MV-4-11 (cell line): Measurements from ENCODE around the gene SORCS3.
"Not testable (repeated sequence)": the region's sequence is repeated elsewhere in the genome, so short reads cannot be mapped to it uniquely, and the experiment has no call there.

Experiments used
- DNase-seq: peaks from one replicate; lab custom pipeline; 2025; lab: John Stamatoyannopoulos, UW

The SORCS3 gene

GRCh38 chr10:104690101-104690500 is 49.0 kb downstream of the SORCS3 start:
- DNase-seq, result no peak

GRCh38 chr10:104690959-104691358 is 49.9 kb downstream of the SORCS3 start:
- no peak for DNase-seq

- DNase-seq, result no peak
These were observed 53.0 kb downstream of the SORCS3 start for GRCh38 chr10:104694074-104694473.

- not testable (repeated sequence) for DNase-seq
These were observed 62.2 kb downstream of the SORCS3 start for GRCh38 chr10:104703262-104703661.

- DNase-seq, result no peak
These were observed 65.8 kb downstream of the SORCS3 start for GRCh38 chr10:104706886-104707285.

GRCh38 chr10:104707602-104708459 is 66.7 kb downstream of the SORCS3 start:
- no peak for DNase-seq

GRCh38 chr10:104711302-104711721 is 70.2 kb downstream of the SORCS3 start:
- DNase-seq, result no peak

GRCh38 chr10:104730593-104730992 is 89.5 kb downstream of the SORCS3 start:
- DNase-seq, result not testable (repeated sequence)

- no peak for DNase-seq
These were observed 90.1 kb downstream of the SORCS3 start for GRCh38 chr10:104731192-104731591.

- DNase-seq, result no peak
These were observed 91.1 kb downstream of the SORCS3 start for GRCh38 chr10:104732222-104732621.

GRCh38 chr10:104734433-104734832 is 93.3 kb downstream of the SORCS3 start:
- no peak for DNase-seq

- DNase-seq, result no peak
These were observed 94.1 kb downstream of the SORCS3 start for GRCh38 chr10:104735036-104735756.

- no peak for DNase-seq
These were observed 94.8 kb downstream of the SORCS3 start for GRCh38 chr10:104735757-104736391.

GRCh38 chr10:104741127-104741526 is 100.0 kb downstream of the SORCS3 start:
- no peak for DNase-seq

- DNase-seq, result no peak
These were observed 103.0 kb downstream of the SORCS3 start for GRCh38 chr10:104744052-104744451.

- DNase-seq, result no peak
These were observed 109.2 kb downstream of the SORCS3 start for GRCh38 chr10:104750291-104750690.

- no peak for DNase-seq
These were observed 121.7 kb downstream of the SORCS3 start for GRCh38 chr10:104762793-104763192.

GRCh38 chr10:104766341-104766740 is 125.3 kb downstream of the SORCS3 start:
- DNase-seq, result no peak

GRCh38 chr10:104767282-104767681 is 126.2 kb downstream of the SORCS3 start:
- DNase-seq, result no peak

- DNase-seq, result no peak
These were observed 126.7 kb downstream of the SORCS3 start for GRCh38 chr10:104767745-104768144.

- no peak for DNase-seq
These were observed 132.0 kb downstream of the SORCS3 start for GRCh38 chr10:104773105-104773504.

GRCh38 chr10:104774234-104774633 is 133.1 kb downstream of the SORCS3 start:
- DNase-seq, result no peak
